GM19395 (cell line): ENCODE measurements around the gene KLRD1.
"Not testable (repeated sequence)": the region's sequence is repeated elsewhere in the genome, so short reads cannot be mapped to it uniquely, and the experiment has no call there.

Experiments used
- ATAC-seq: cut with Tn5 transposase; IDR thresholded peaks from one replicate; pipeline ENCODE4 v1.9.1; 2021; ENCODE audit warnings: mild to moderate bottlenecking, moderate library complexity; ENCODE audit not compliant: unreplicated experiment

The KLRD1 gene

GRCh38 chr12:10307630-10308029 is at the start of gene KLRD1:
Gene KLRD1, plus strand, starts transcription at chr12:10307870. Its CDS starts 208 bp downstream, at chr12:10308078.
- no peak for ATAC-seq

- ATAC-seq, result no peak
These were observed 46.7 kb upstream of the KLRD1 start for GRCh38 chr12:10260927-10261326.

GRCh38 chr12:10268037-10268436 is 39.6 kb upstream of the KLRD1 start:
- ATAC-seq, result no peak

GRCh38 chr12:10272467-10272866 is 35.2 kb upstream of the KLRD1 start:
- no peak for ATAC-seq

GRCh38 chr12:10276774-10277173 is 30.9 kb upstream of the KLRD1 start:
- ATAC-seq, result no peak

- ATAC-seq, result no peak
These were observed 29.6 kb upstream of the KLRD1 start for GRCh38 chr12:10278104-10278503.

- no peak for ATAC-seq
These were observed 27.7 kb upstream of the KLRD1 start for GRCh38 chr12:10279937-10280336.

GRCh38 chr12:10283027-10283426 is 24.6 kb upstream of the KLRD1 start:
- ATAC-seq, result no peak

GRCh38 chr12:10285919-10286318 is 21.8 kb upstream of the KLRD1 start:
- ATAC-seq, result no peak

- ATAC-seq, result no peak
These were observed 18.5 kb upstream of the KLRD1 start for GRCh38 chr12:10289005-10289754.

- ATAC-seq, result no peak
These were observed 16.6 kb upstream of the KLRD1 start for GRCh38 chr12:10291030-10291429.

- no peak for ATAC-seq
These were observed 14.5 kb upstream of the KLRD1 start for GRCh38 chr12:10293151-10293550.

GRCh38 chr12:10293570-10294227 is 14.0 kb upstream of the KLRD1 start:
- ATAC-seq, result no peak

- ATAC-seq, result no peak
These were observed 6.6 kb upstream of the KLRD1 start for GRCh38 chr12:10301103-10301502.

- no peak for ATAC-seq
These were observed 3.5 kb upstream of the KLRD1 start for GRCh38 chr12:10304161-10304574.

GRCh38 chr12:10305411-10305810 is 2.3 kb upstream of the KLRD1 start:
- no peak for ATAC-seq

GRCh38 chr12:10310926-10311720 is 3.5 kb downstream of the KLRD1 start:
- ATAC-seq, result no peak

- ATAC-seq, result no peak
These were observed 11.7 kb downstream of the KLRD1 start for GRCh38 chr12:10319388-10319787.

GRCh38 chr12:10320643-10321042 is 13.0 kb downstream of the KLRD1 start:
- ATAC-seq, result no peak

- ATAC-seq, result not testable (repeated sequence)
These were observed 21.0 kb downstream of the KLRD1 start for GRCh38 chr12:10328691-10329090.

GRCh38 chr12:10331642-10332239 is 24.1 kb downstream of the KLRD1 start:
- no peak for ATAC-seq
